ENCODE measurements around the gene TEKT5. TPM values are rescaled to one million over a fixed set of nuclear protein-coding genes. Genes with fewer than 3 reads are reported as not detected.

TEKT5 gene
- total RNA-seq, 1 experiment from 2014 or later: not detected

DNA sequence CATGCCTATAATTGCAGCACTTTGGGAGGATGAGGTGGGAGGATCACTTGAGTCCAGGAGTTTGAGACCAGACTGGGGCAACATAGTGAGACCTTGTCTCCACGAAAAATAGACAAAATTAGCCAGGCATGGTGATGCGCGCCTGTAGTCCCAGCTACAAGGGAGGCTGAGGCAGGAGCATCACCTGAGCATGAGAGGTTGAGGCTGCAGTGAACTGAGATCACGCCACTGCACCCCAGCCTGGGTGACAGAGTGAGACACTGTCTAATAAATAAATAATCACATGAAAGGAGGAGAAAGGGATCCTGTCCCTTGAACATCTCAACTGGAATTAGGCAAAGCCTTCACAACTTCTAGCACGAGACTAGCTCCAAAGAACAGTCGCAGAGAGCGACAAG is 53.2 kb downstream of the TEKT5 start:
- POLR2A ChIA-PET (ENCODE audit: unreplicated experiment): no interaction called here
- no peak overlapping the region for H3K4me2 ChIP-seq
- H3K9me2 ChIP-seq (ENCODE audit: insufficient read depth): no peaks in the 10 kb centered on the region
- no peak overlapping the region for H3K27ac ChIP-seq
- H2AFZ ChIP-seq: no peak overlapping the region
- no peaks in the 10 kb centered on the region for H3K27me3 ChIP-seq (ENCODE audit: insufficient read depth, low read depth)
- no peaks in the 10 kb centered on the region for H3K36me3 ChIP-seq (ENCODE audit: low read depth)
- no peak for DNase-seq
- H3K4me3 ChIP-seq: no peak overlapping the region
- no peaks in the 10 kb centered on the region for H3K4me1 ChIP-seq (replicated peaks; ENCODE audit: insufficient read depth)
- H3K79me2 ChIP-seq (ENCODE audit: low read depth): no peaks in the 10 kb centered on the region
- no peaks in the 10 kb centered on the region for H4K20me1 ChIP-seq (ENCODE audit: insufficient read depth)
- CTCF ChIA-PET: no interaction called here
- BruUV-seq (replicated peaks): no TSS peak
- TF ChIP-seq, protein P1, sequence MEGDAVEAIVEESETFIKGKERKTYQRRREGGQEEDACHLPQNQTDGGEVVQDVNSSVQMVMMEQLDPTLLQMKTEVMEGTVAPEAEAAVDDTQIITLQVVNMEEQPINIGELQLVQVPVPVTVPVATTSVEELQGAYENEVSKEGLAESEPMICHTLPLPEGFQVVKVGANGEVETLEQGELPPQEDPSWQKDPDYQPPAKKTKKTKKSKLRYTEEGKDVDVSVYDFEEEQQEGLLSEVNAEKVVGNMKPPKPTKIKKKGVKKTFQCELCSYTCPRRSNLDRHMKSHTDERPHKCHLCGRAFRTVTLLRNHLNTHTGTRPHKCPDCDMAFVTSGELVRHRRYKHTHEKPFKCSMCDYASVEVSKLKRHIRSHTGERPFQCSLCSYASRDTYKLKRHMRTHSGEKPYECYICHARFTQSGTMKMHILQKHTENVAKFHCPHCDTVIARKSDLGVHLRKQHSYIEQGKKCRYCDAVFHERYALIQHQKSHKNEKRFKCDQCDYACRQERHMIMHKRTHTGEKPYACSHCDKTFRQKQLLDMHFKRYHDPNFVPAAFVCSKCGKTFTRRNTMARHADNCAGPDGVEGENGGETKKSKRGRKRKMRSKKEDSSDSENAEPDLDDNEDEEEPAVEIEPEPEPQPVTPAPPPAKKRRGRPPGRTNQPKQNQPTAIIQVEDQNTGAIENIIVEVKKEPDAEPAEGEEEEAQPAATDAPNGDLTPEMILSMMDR (conservative IDR thresholded peaks at IDR 0.05): no peak
- no peak for TF ChIP-seq EZH2 (IDR thresholded peaks at IDR 0.05; ENCODE audit: low read depth)
- H3F3A ChIP-seq (ENCODE audit: insufficient read depth, low read depth): no peaks in the 10 kb centered on the region
- intact Hi-C loops (cut with micrococcal nuclease; ENCODE audit: unreplicated experiment): no loop called here
- H3K9me3 ChIP-seq (ENCODE audit: insufficient read depth, low read depth): 0 out of 2 replicates have a peak, but pooled peaks cover 3% of the 10 kb centered on the region

GRCh38 chr16:10640934-10641333 is 53.8 kb downstream of the TEKT5 start:
- Histone ChIP-seq H3F3A (ENCODE audit: insufficient read depth, low read depth) (no peaks in the 10 kb centered on the region), H3K9me2 (ENCODE audit: insufficient read depth) (no peaks in the 10 kb centered on the region), H3K79me2 (ENCODE audit: low read depth) (no peaks in the 10 kb centered on the region), H3K4me3 (no peak overlapping the region), H3K27me3 (ENCODE audit: insufficient read depth, low read depth) (no peaks in the 10 kb centered on the region), H4K20me1 (ENCODE audit: insufficient read depth) (no peaks in the 10 kb centered on the region), H3K4me1 (replicated peaks; ENCODE audit: insufficient read depth) (no peaks in the 10 kb centered on the region), H3K36me3 (ENCODE audit: low read depth) (no peaks in the 10 kb centered on the region), H3K27ac (no peak overlapping the region), H3K9me3 (ENCODE audit: insufficient read depth, low read depth) (0 out of 2 replicates have a peak, but pooled peaks cover 3% of the 10 kb centered on the region), H3K4me2 (no peak overlapping the region), H2AFZ (no peak overlapping the region)
- no TSS peak for BruUV-seq (replicated peaks)
- TF ChIP-seq, protein P1 (conservative IDR thresholded peaks at IDR 0.05): no peak
- no peak for TF ChIP-seq EZH2 (IDR thresholded peaks at IDR 0.05; ENCODE audit: low read depth)
- ChIA-PET CTCF (no interaction called here), POLR2A (ENCODE audit: unreplicated experiment) (no interaction called here)
- DNase-seq: no peak
- intact Hi-C loops (cut with micrococcal nuclease; ENCODE audit: unreplicated experiment): no loop called here

- H3K4me1 ChIP-seq (replicated peaks; ENCODE audit: insufficient read depth): no peaks in the 10 kb centered on the region
- 0 out of 2 replicates have a peak, but pooled peaks cover 3% of the 10 kb centered on the region for H3K9me3 ChIP-seq (ENCODE audit: insufficient read depth, low read depth)
- no peaks in the 10 kb centered on the region for H3F3A ChIP-seq (ENCODE audit: insufficient read depth, low read depth)
- ChIA-PET CTCF (no interaction called here), POLR2A (ENCODE audit: unreplicated experiment) (no interaction called here)
- H3K36me3 ChIP-seq (ENCODE audit: low read depth): no peaks in the 10 kb centered on the region
- H2AFZ ChIP-seq: no peak overlapping the region
- intact Hi-C loops (cut with micrococcal nuclease; ENCODE audit: unreplicated experiment): no loop called here
- TF ChIP-seq EZH2 (IDR thresholded peaks at IDR 0.05; ENCODE audit: low read depth): no peak
- TF ChIP-seq, protein P1 (conservative IDR thresholded peaks at IDR 0.05): no peak
- no peaks in the 10 kb centered on the region for H3K27me3 ChIP-seq (ENCODE audit: insufficient read depth, low read depth)
- DNase-seq: no peak
- H3K79me2 ChIP-seq (ENCODE audit: low read depth): no peaks in the 10 kb centered on the region
- no peak overlapping the region for H3K4me3 ChIP-seq
- H3K9me2 ChIP-seq (ENCODE audit: insufficient read depth): no peaks in the 10 kb centered on the region
- H3K27ac ChIP-seq: no peak overlapping the region
- H3K4me2 ChIP-seq: no peak overlapping the region
- no peaks in the 10 kb centered on the region for H4K20me1 ChIP-seq (ENCODE audit: insufficient read depth)
- BruUV-seq (replicated peaks): no TSS peak
Measured at GRCh38 chr16:10638101-10638500, 56.6 kb downstream of the TEKT5 start.

Measured in PC-9 (cell line).